Left ventricle myocardium inferior (tissue), 1 donor: ENCODE measurements around the gene DTD1. TPM values are rescaled to one million over a fixed set of nuclear protein-coding genes. Genes with fewer than 3 reads are reported as not detected.

Experiments used
- DNase-seq: peaks from one replicate; pipeline ENCODE4 v3.0.0-alpha.2; 2020
- H3K27ac ChIP-seq: fragments of 200-600 bp; replicated peaks from 2 replicates; pipeline ENCODE4 v1.8.0; 2021
- H3K27me3 ChIP-seq: fragments of 200-600 bp; 2 replicates; pipeline ENCODE4 v1.8.0; 2021; ENCODE audit warnings: low read depth
- H3K36me3 ChIP-seq: fragments of 200-600 bp; 2 replicates; pipeline ENCODE4 v1.8.0; 2021
- H3K4me1 ChIP-seq: fragments of 200-600 bp; 2 replicates; pipeline ENCODE4 v1.8.0; 2021
- H3K4me3 ChIP-seq: fragments of 200-600 bp; 2 replicates; pipeline ENCODE4 v1.8.0; 2021; ENCODE audit warnings: mild to moderate bottlenecking, moderate library complexity
- H3K9me3 ChIP-seq: fragments of 200-600 bp; replicated peaks from 2 replicates; pipeline ENCODE4 v1.8.0; 2021
- CTCF ChIP-seq: fragments of 200-600 bp; IDR thresholded peaks from 2 replicates; pipeline ENCODE4 v1.8.0; 2021; ENCODE audit warnings: antibody characterized with exemption, mild to moderate bottlenecking, borderline replicate concordance
- intact Hi-C: fragments of 100-400 bp; cut with micrococcal nuclease; formaldehyde crosslinking; loops from one replicate; pipeline ENCODE4 v1.11.0; 2022
- total RNA-seq: library from RNA; stranded (reverse); fragmentation: NEBNext Ultra II Directional; extraction: Animal tissue kit (Norgen Biotek cat#: 25700); gene quantifications from one replicate; pipeline ENCODE4 v1.2.1, GENCODE V29; 2021
- donor health status: DM: no; HTN: yes; CAD: no; lungs with severe emphysema.

DTD1 gene
- total RNA-seq, 1 donor from 2014 or later: 12.2 TPM

DNA sequence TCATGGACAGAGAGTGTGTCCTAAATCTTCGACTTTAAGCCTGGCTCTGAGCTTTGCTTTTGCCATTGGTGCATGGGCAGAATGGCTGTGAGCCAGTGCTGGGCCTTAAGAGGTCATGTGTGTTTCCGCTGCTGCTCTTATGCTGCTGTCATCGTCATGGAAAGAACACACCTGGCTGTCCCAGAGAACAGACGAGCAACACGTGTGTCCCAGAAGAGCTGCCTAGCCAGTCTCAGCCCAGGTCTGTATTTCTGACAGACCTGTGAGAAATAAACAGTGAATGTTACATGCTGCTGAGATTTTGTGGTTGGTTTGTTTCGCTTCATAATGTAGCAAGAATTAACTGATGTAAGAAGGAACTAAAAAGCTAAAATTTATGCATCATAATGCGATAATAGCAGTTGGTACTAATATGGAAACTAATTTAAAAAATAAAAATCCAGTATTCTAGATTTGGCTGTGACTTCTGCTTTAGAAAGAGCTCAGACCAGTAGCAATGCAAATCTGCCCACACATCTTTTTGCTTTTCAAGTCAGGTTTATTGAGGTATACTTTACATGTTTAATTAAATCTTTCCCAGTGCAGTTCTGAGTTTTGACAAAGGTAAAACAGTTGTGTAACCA, 214.3 kb downstream of the DTD1 start:
- TF ChIP-seq CTCF: no peak
- Histone ChIP-seq H3K4me3 (no peak overlapping the region), H3K36me3 (no peaks in the 10 kb centered on the region), H3K27me3 (no peaks in the 10 kb centered on the region), H3K4me1 (no peaks in the 10 kb centered on the region), H3K27ac (no peak overlapping the region), H3K9me3 (no peaks in the 10 kb centered on the region)
- intact Hi-C loops: no loop called here
- no peak for DNase-seq

- intact Hi-C loops: no loop called here
- H3K27me3 ChIP-seq: peaks cover under 1% of the 10 kb centered on the region
- H3K36me3 ChIP-seq: no peaks in the 10 kb centered on the region
- H3K9me3 ChIP-seq: no peaks in the 10 kb centered on the region
- H3K4me1 ChIP-seq: no peaks in the 10 kb centered on the region
- no peak for DNase-seq
- no peak for TF ChIP-seq CTCF
- no peak overlapping the region for H3K27ac ChIP-seq
- no peak overlapping the region for H3K4me3 ChIP-seq
Measured at GRCh38 chr20:18805881-18806280, 218.0 kb downstream of the DTD1 start.

- Histone ChIP-seq H3K4me1 (no peaks in the 10 kb centered on the region), H3K4me3 (no peak overlapping the region), H3K27ac (no peak overlapping the region), H3K27me3 (peaks cover 3% of the 10 kb centered on the region), H3K36me3 (no peaks in the 10 kb centered on the region), H3K9me3 (no peaks in the 10 kb centered on the region)
- no peak for DNase-seq
- TF ChIP-seq CTCF: no peak
- intact Hi-C loops: no loop called here
Measured at GRCh38 chr20:18808712-18809111, 220.9 kb downstream of the DTD1 start.

- no peak overlapping the region for H3K4me3 ChIP-seq
- no peak for TF ChIP-seq CTCF
- intact Hi-C loops: no loop called here
- H3K27me3 ChIP-seq: peaks cover 3% of the 10 kb centered on the region
- no peaks in the 10 kb centered on the region for H3K4me1 ChIP-seq
- no peak for DNase-seq
- H3K27ac ChIP-seq: no peak overlapping the region
- H3K9me3 ChIP-seq: no peaks in the 10 kb centered on the region
- no peaks in the 10 kb centered on the region for H3K36me3 ChIP-seq
Measured at GRCh38 chr20:18811186-18811585, 223.3 kb downstream of the DTD1 start.

- intact Hi-C loops: no loop called here
- peaks cover 3% of the 10 kb centered on the region for H3K27me3 ChIP-seq
- H3K27ac ChIP-seq: no peak overlapping the region
- no peak overlapping the region for H3K4me3 ChIP-seq
- DNase-seq: no peak
- no peaks in the 10 kb centered on the region for H3K9me3 ChIP-seq
- H3K4me1 ChIP-seq: no peaks in the 10 kb centered on the region
- no peaks in the 10 kb centered on the region for H3K36me3 ChIP-seq
- TF ChIP-seq CTCF: no peak
Measured at GRCh38 chr20:18811904-18812303, 224.1 kb downstream of the DTD1 start.
